Measurements from ENCODE around the gene P3H2. TPM values are rescaled to one million over a fixed set of nuclear protein-coding genes. Genes with fewer than 3 reads are reported as not detected.

P3H2 gene
- total RNA-seq, 1 experiment from 2014 or later, result 0.76 TPM

DNA sequence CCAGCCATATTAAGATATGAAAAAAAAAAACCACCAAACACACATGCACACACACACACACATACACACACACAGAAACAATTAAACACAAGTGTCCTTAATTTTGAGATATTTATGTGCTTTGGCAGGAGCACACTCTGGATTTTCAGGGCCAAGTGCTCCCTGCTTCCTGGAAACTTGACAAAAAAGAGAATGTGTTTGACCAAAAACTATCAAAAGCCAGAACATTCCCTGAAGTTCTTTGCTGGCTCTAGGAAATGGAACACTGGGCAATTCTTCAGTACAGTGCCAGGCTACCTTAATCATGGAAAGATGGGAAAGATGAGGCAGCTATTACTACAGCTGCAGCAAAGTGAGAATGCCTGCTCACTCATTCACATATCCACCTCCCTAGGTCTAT, 44.6 kb downstream of the P3H2 start:
- Histone ChIP-seq H4K20me1 (ENCODE audit: insufficient read depth) (no peaks in the 10 kb centered on the region), H3K79me2 (ENCODE audit: insufficient read depth, low read length) (no peaks in the 10 kb centered on the region), H3K9me2 (ENCODE audit: insufficient read depth) (no peaks in the 10 kb centered on the region), H3K4me2 (ENCODE audit: low read length) (no peak overlapping the region), H3K9me3 (ENCODE audit: control insufficient read depth in 1 of 2, insufficient read depth in 1 of 2, low read depth in 1 of 2, low read length in 2 of 2) (no peaks in the 10 kb centered on the region), H3K27ac (ENCODE audit: low read depth, low read length) (no peak overlapping the region), H2AFZ (ENCODE audit: low read depth, low read length, poor library complexity, severe bottlenecking) (no peak overlapping the region), H3K4me3 (replicated peaks in 1 of 2; ENCODE audit: low read depth in 1 of 2, low read length in 2 of 2) (no peak overlapping the region), H3K9ac (ENCODE audit: low read length) (no peak overlapping the region), H3K27me3 (ENCODE audit: insufficient read depth, low read length) (no peaks in the 10 kb centered on the region), H3K36me3 (ENCODE audit: control insufficient read depth in 1 of 2, insufficient read depth in 2 of 2, low read length in 2 of 2) (no peaks in the 10 kb centered on the region), H3K4me1 (ENCODE audit: control insufficient read depth in 1 of 2, insufficient read depth in 2 of 2, low read length in 2 of 2) (peaks cover 0 to 9% of the 10 kb centered on the region in 2 experiments; a peak in 1 of 4 replicates)
- DNase-seq (ENCODE audit: low read depth, low spot score) (no peak), ATAC-seq (no peak)
- RAD21 ChIA-PET (ENCODE audit: low non-redundant PET in 1 of 2, low total read pairs in 2 of 2, uncharacterized antibody in 2 of 2, unreplicated experiment in 2 of 2), result no interaction called here
- intact Hi-C loops (cut with micrococcal nuclease), result no loop called here
- POLR2A ChIA-PET, result no interaction called here
- BruUV-seq (replicated peaks), result no TSS peak
- CTCF ChIA-PET, result no interaction called here
- TF ChIP-seq POLR2A (IDR thresholded peaks at IDR 0.05; ENCODE audit: borderline replicate concordance, extremely low read depth, insufficient read depth, insufficient read length) (no peak), YY1 (IDR thresholded peaks at IDR 0.05; ENCODE audit: extremely low read depth, insufficient replicate concordance, low read depth, low read length) (no peak), JUND (IDR thresholded peaks at IDR 0.05) (no peak), CEBPB (IDR thresholded peaks at IDR 0.05; ENCODE audit: low read depth) (no peak), CBX3 (IDR thresholded peaks at IDR 0.05; ENCODE audit: low read depth) (no peak), POLR2AphosphoS5 (IDR thresholded peaks at IDR 0.05; ENCODE audit: low read depth, low read length) (no peak)

DNA sequence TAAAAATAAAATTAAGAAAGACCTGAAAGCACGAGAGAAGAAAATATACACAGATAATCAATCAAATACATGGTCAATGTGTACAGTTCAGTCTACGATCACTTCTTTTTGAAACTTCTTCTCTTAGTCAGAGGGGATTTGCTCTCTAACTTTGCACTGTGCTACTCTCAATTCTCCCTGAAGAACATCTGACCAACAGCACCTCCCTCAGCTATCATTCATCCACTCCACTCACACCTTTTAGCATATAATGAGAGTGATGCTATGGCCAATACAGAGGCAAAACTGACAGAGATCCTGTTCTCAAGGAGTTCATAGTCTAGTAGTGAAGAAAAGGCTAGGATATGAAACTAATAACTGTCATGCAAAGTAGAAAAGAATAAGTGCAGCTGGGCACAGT, 45.9 kb downstream of the P3H2 start:
- no peaks in the 10 kb centered on the region for H3K79me2 ChIP-seq (ENCODE audit: insufficient read depth, low read length)
- H3K4me1 ChIP-seq (ENCODE audit: control insufficient read depth in 1 of 2, insufficient read depth in 2 of 2, low read length in 2 of 2), result peaks cover 0 to 9% of the 10 kb centered on the region in 2 experiments; a peak in 1 of 4 replicates
- H3K27ac ChIP-seq (ENCODE audit: low read depth, low read length), result no peak overlapping the region
- H3K27me3 ChIP-seq (ENCODE audit: insufficient read depth, low read length), result no peaks in the 10 kb centered on the region
- RAD21 ChIA-PET (ENCODE audit: low non-redundant PET in 1 of 2, low total read pairs in 2 of 2, uncharacterized antibody in 2 of 2, unreplicated experiment in 2 of 2), result no interaction called here
- no peaks in the 10 kb centered on the region for H4K20me1 ChIP-seq (ENCODE audit: insufficient read depth)
- no peak overlapping the region for H3K9ac ChIP-seq (ENCODE audit: low read length)
- H3K4me2 ChIP-seq (ENCODE audit: low read length), result no peak overlapping the region
- DNase-seq (ENCODE audit: low read depth, low spot score) (no peak), ATAC-seq (no peak)
- no peaks in the 10 kb centered on the region for H3K9me2 ChIP-seq (ENCODE audit: insufficient read depth)
- CTCF ChIA-PET, result no interaction called here
- intact Hi-C loops (cut with micrococcal nuclease), result no loop called here
- POLR2A ChIA-PET, result no interaction called here
- no TSS peak for BruUV-seq (replicated peaks)
- TF ChIP-seq SIN3A (IDR thresholded peaks at IDR 0.05; ENCODE audit: low read depth) (no peak), POLR2AphosphoS5 (IDR thresholded peaks at IDR 0.05; ENCODE audit: low read depth, low read length) (no peak), FOSL1 (IDR thresholded peaks at IDR 0.05; ENCODE audit: low read depth) (no peak), CBX3 (IDR thresholded peaks at IDR 0.05; ENCODE audit: low read depth) (no peak), ZNF274 (IDR thresholded peaks at IDR 0.05; ENCODE audit: low read depth, low read length) (no peak), JUND (IDR thresholded peaks at IDR 0.05) (no peak), EZH2 (IDR thresholded peaks at IDR 0.05) (no peak), TCF7L2 (IDR thresholded peaks at IDR 0.05; ENCODE audit: borderline replicate concordance, extremely low read depth, insufficient read depth, insufficient read length) (no peak), SRF (IDR thresholded peaks at IDR 0.05; ENCODE audit: low read depth) (no peak)
- TF ChIP-seq, protein P1, sequence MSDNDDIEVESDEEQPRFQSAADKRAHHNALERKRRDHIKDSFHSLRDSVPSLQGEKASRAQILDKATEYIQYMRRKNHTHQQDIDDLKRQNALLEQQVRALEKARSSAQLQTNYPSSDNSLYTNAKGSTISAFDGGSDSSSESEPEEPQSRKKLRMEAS (IDR thresholded peaks at IDR 0.05), result no peak
- TF ChIP-seq, protein P2, sequence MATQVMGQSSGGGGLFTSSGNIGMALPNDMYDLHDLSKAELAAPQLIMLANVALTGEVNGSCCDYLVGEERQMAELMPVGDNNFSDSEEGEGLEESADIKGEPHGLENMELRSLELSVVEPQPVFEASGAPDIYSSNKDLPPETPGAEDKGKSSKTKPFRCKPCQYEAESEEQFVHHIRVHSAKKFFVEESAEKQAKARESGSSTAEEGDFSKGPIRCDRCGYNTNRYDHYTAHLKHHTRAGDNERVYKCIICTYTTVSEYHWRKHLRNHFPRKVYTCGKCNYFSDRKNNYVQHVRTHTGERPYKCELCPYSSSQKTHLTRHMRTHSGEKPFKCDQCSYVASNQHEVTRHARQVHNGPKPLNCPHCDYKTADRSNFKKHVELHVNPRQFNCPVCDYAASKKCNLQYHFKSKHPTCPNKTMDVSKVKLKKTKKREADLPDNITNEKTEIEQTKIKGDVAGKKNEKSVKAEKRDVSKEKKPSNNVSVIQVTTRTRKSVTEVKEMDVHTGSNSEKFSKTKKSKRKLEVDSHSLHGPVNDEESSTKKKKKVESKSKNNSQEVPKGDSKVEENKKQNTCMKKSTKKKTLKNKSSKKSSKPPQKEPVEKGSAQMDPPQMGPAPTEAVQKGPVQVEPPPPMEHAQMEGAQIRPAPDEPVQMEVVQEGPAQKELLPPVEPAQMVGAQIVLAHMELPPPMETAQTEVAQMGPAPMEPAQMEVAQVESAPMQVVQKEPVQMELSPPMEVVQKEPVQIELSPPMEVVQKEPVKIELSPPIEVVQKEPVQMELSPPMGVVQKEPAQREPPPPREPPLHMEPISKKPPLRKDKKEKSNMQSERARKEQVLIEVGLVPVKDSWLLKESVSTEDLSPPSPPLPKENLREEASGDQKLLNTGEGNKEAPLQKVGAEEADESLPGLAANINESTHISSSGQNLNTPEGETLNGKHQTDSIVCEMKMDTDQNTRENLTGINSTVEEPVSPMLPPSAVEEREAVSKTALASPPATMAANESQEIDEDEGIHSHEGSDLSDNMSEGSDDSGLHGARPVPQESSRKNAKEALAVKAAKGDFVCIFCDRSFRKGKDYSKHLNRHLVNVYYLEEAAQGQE (IDR thresholded peaks at IDR 0.05; ENCODE audit: low read depth), result no peak
- TF ChIP-seq, protein P3, sequence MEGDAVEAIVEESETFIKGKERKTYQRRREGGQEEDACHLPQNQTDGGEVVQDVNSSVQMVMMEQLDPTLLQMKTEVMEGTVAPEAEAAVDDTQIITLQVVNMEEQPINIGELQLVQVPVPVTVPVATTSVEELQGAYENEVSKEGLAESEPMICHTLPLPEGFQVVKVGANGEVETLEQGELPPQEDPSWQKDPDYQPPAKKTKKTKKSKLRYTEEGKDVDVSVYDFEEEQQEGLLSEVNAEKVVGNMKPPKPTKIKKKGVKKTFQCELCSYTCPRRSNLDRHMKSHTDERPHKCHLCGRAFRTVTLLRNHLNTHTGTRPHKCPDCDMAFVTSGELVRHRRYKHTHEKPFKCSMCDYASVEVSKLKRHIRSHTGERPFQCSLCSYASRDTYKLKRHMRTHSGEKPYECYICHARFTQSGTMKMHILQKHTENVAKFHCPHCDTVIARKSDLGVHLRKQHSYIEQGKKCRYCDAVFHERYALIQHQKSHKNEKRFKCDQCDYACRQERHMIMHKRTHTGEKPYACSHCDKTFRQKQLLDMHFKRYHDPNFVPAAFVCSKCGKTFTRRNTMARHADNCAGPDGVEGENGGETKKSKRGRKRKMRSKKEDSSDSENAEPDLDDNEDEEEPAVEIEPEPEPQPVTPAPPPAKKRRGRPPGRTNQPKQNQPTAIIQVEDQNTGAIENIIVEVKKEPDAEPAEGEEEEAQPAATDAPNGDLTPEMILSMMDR (IDR thresholded peaks at IDR 0.05 in 2 of 3, conservative IDR thresholded peaks at IDR 0.05 in 1 of 3; ENCODE audit: borderline replicate concordance in 1 of 3, insufficient read depth in 1 of 3, low read depth in 2 of 3, low read length in 2 of 3), result no peak
- H2AFZ ChIP-seq (ENCODE audit: low read depth, low read length, poor library complexity, severe bottlenecking), result no peak overlapping the region
- H3K36me3 ChIP-seq (ENCODE audit: control insufficient read depth in 1 of 2, insufficient read depth in 2 of 2, low read length in 2 of 2), result no peaks in the 10 kb centered on the region
- H3K9me3 ChIP-seq (ENCODE audit: control insufficient read depth in 1 of 2, insufficient read depth in 1 of 2, low read depth in 1 of 2, low read length in 2 of 2), result no peaks in the 10 kb centered on the region
- no peak overlapping the region for H3K4me3 ChIP-seq (replicated peaks in 1 of 2; ENCODE audit: low read depth in 1 of 2, low read length in 2 of 2)

Data from HCT116 (cell line).